ENCODE measurements around the gene PRR12. TPM values are rescaled to one million over a fixed set of nuclear protein-coding genes. Genes with fewer than 3 reads are reported as not detected.

Gene PRR12
- total RNA-seq, 4 donors from 2014 or later = 12.2 to 54.7 (median 30.0) TPM

DNA sequence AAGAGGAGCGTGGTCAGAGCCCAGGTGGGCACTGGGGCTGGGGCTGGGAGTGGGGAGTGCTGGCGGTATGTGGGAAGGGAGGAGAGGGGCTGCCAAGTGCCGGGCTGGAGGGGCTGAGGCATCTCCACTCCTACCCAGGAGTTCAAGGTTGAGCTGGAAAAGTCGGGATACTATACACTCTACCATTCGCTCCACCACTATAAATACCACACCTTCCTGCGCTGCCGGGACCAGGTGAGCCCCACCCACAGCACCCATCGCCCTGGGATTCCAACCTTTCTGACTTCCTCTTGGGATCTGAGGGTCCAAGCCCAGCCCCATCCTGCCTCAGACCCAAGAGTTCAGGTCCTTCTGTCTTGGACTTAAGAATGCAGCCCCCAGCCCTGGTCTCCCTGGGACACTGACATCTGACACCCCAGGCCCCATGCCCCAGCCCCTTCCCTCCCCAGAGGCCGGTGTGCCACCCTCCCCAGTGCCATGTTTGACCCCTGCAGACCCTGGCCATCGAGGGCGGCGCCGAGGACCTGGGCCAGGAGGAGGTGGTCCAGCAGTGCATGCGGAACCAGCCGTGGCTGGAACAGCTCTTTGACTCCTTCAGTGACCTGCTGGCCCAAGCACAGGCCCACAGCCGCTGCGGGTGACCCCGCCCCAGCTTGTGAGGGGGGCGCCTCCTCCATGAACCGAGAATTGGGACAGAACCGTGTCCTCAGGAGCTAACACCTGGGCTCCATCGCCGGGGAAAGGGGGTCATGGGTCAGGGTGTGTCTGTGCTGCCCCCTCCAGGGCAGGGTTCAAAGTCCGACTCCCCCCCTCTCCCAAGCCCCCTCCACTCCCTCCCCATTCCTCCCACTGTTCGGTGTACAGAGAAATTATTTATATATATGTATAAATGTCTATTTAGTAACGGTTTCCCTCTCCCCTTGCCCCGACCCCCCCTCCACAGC is 34.3 kb downstream of the PRR12 start:
- H3K27ac ChIP-seq = no peak overlapping the region
- H3K9me3 ChIP-seq = no peaks in the 10 kb centered on the region
- no peak for DNase-seq
- H3K36me3 ChIP-seq = peaks cover 0 to 7% (median 3%) of the 10 kb centered on the region in 4 donors
- no peaks in the 10 kb centered on the region for H3K4me1 ChIP-seq
- intact Hi-C loops (cut with DNase I; ENCODE audit: low total_unique reads) = no loop called here
- in situ Hi-C loops (cut with MboI; ENCODE audit: low pct_ligation_motif_present in 1 of 4, low pct_unique_long_range_greater_than_20kb in 1 of 4, low sequenced_read_pairs in 3 of 4) = no loop called here
- TF ChIP-seq, protein P1, sequence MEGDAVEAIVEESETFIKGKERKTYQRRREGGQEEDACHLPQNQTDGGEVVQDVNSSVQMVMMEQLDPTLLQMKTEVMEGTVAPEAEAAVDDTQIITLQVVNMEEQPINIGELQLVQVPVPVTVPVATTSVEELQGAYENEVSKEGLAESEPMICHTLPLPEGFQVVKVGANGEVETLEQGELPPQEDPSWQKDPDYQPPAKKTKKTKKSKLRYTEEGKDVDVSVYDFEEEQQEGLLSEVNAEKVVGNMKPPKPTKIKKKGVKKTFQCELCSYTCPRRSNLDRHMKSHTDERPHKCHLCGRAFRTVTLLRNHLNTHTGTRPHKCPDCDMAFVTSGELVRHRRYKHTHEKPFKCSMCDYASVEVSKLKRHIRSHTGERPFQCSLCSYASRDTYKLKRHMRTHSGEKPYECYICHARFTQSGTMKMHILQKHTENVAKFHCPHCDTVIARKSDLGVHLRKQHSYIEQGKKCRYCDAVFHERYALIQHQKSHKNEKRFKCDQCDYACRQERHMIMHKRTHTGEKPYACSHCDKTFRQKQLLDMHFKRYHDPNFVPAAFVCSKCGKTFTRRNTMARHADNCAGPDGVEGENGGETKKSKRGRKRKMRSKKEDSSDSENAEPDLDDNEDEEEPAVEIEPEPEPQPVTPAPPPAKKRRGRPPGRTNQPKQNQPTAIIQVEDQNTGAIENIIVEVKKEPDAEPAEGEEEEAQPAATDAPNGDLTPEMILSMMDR (IDR thresholded peaks at IDR 0.05) = no peak
- TF ChIP-seq POLR2A (IDR thresholded peaks at IDR 0.05) (no peak), POLR2AphosphoS5 (IDR thresholded peaks at IDR 0.05) (no peak)
- no peaks in the 10 kb centered on the region for H3K27me3 ChIP-seq
- WGBS, 2 donors (ENCODE audit: low coverage in 1 of 2) = 44 to 84% methylated on average over 3 to 27 of the region's 27 CpGs
- H3K4me3 ChIP-seq = no peak overlapping the region

DNA sequence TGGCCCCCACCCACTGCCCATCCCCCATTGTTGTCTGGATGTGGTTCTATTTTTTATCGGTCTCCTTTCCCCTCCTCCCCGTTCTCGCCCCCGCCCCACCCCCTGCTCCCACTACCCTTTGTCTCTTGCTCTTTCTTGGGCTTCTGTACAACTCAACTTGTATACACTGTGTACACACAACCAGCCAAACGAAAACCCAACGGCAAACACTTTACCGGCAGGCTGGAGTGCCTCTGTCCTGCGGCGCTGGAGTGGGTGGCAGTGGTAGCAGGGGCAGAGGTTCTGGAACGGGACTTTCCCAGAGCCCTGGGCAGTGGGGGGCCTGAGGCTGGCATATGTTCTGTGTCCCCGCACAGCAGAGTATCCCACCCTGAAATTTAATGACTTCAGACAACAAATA is 35.2 kb downstream of the PRR12 start:
- no peak for DNase-seq
- Histone ChIP-seq H3K27me3 (no peaks in the 10 kb centered on the region), H3K9me3 (no peaks in the 10 kb centered on the region), H3K4me1 (no peaks in the 10 kb centered on the region), H3K36me3 (peaks cover 0 to 5% (median 2%) of the 10 kb centered on the region in 4 donors), H3K27ac (no peak overlapping the region), H3K4me3 (no peak overlapping the region)
- intact Hi-C loops (cut with DNase I; ENCODE audit: low total_unique reads) = no loop called here
- TF ChIP-seq EP300 (IDR thresholded peaks at IDR 0.05; ENCODE audit: low read depth) (no peak), POLR2A (IDR thresholded peaks at IDR 0.05) (no peak), POLR2AphosphoS5 (IDR thresholded peaks at IDR 0.05) (no peak)
- TF ChIP-seq, protein P1 (IDR thresholded peaks at IDR 0.05) = no peak
- 70 to 88% methylated on average over 2 to 11 of the region's 11 CpGs for WGBS, 2 donors (ENCODE audit: low coverage in 1 of 2)
- in situ Hi-C loops (cut with MboI; ENCODE audit: low pct_ligation_motif_present in 1 of 4, low pct_unique_long_range_greater_than_20kb in 1 of 4, low sequenced_read_pairs in 3 of 4) = no loop called here

GRCh38 chr19:49629659-49630058 is 38.7 kb downstream of the PRR12 start:
- Histone ChIP-seq H3K36me3 (peaks cover 0 to 4% (median 2%) of the 10 kb centered on the region in 4 donors), H3K27ac (no peak overlapping the region), H3K4me3 (no peak overlapping the region), H3K9me3 (no peaks in the 10 kb centered on the region), H3K4me1 (no peaks in the 10 kb centered on the region), H3K27me3 (no peaks in the 10 kb centered on the region)
- in situ Hi-C loops (cut with MboI; ENCODE audit: low pct_ligation_motif_present in 1 of 4, low pct_unique_long_range_greater_than_20kb in 1 of 4, low sequenced_read_pairs in 3 of 4) (no loop called here), intact Hi-C loops (cut with DNase I; ENCODE audit: low total_unique reads) (no loop called here)
- TF ChIP-seq, protein P1 (IDR thresholded peaks at IDR 0.05) = no peak
- no peak for TF ChIP-seq POLR2A (IDR thresholded peaks at IDR 0.05)
- TF ChIP-seq EP300 (IDR thresholded peaks at IDR 0.05; ENCODE audit: low read depth) = no peak
- no peak for TF ChIP-seq POLR2AphosphoS5 (IDR thresholded peaks at IDR 0.05)
- WGBS, 2 donors (ENCODE audit: low coverage in 1 of 2) = 91% methylated on average over 9 of the region's 9 CpGs; no CpG with 5 or more reads in 1 of the 2 donors
- no peak for DNase-seq

DNA sequence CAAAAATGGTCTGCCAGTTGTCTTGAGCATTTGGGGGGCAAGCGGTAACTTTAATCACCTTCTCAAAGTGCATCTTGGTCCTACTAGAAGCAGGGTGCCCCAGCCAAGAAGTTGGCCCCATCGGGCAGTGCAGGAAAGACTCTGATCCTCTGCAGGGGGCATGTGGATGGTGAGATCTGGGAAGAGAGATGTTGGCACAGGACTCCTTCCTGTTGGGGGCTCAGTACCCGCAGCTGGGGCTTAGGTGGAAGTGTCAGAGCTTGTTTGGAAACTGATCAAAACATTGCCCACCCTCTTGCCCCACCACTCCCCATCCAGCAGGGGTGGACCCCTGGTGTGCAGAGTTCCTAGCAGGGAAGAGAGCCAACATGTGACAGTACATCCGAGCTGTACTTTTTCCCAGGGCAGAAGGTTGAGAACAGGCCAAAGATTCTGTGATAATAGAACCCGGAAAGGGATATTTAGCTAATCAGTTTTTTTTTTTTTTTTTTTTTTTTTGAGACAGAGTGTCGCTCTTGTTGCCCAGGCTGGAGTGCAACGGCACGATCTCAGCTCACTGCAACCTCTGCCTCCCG is 40.1 kb downstream of the PRR12 start:
- Histone ChIP-seq H3K4me3 (no peak overlapping the region), H3K27ac (peak overlapping the region in 2 of 4 donors; percentile 18 to 25), H3K9me3 (no peaks in the 10 kb centered on the region), H3K36me3 (peaks cover 0 to 4% (median 0%) of the 10 kb centered on the region in 4 donors), H3K27me3 (no peaks in the 10 kb centered on the region), H3K4me1 (peaks cover 0 to 5% (median 0%) of the 10 kb centered on the region in 4 donors)
- DNase-seq = no peak
- TF ChIP-seq, protein P1 (IDR thresholded peaks at IDR 0.05) = no peak
- TF ChIP-seq EP300 (IDR thresholded peaks at IDR 0.05; ENCODE audit: low read depth) = no peak
- no peak for TF ChIP-seq POLR2AphosphoS5 (IDR thresholded peaks at IDR 0.05)
- no peak for TF ChIP-seq POLR2A (IDR thresholded peaks at IDR 0.05)
- WGBS, 2 donors (ENCODE audit: low coverage in 1 of 2) = 31 to 34% methylated on average over 5 to 9 of the region's 9 CpGs
- intact Hi-C loops (cut with DNase I; ENCODE audit: low total_unique reads) (no loop called here), in situ Hi-C loops (cut with MboI; ENCODE audit: low pct_ligation_motif_present in 1 of 4, low pct_unique_long_range_greater_than_20kb in 1 of 4, low sequenced_read_pairs in 3 of 4) (no loop called here)
